EL (cell line): ENCODE data around the gene KCTD7.
"Not testable (repeated sequence)": the region's sequence is repeated elsewhere in the genome, so short reads cannot be mapped to it uniquely, and the experiment has no call there.

Source experiments
- DNase-seq: peaks from one replicate; pipeline ENCODE4 v3.0.0-alpha.2; 2016

Gene KCTD7

DNA sequence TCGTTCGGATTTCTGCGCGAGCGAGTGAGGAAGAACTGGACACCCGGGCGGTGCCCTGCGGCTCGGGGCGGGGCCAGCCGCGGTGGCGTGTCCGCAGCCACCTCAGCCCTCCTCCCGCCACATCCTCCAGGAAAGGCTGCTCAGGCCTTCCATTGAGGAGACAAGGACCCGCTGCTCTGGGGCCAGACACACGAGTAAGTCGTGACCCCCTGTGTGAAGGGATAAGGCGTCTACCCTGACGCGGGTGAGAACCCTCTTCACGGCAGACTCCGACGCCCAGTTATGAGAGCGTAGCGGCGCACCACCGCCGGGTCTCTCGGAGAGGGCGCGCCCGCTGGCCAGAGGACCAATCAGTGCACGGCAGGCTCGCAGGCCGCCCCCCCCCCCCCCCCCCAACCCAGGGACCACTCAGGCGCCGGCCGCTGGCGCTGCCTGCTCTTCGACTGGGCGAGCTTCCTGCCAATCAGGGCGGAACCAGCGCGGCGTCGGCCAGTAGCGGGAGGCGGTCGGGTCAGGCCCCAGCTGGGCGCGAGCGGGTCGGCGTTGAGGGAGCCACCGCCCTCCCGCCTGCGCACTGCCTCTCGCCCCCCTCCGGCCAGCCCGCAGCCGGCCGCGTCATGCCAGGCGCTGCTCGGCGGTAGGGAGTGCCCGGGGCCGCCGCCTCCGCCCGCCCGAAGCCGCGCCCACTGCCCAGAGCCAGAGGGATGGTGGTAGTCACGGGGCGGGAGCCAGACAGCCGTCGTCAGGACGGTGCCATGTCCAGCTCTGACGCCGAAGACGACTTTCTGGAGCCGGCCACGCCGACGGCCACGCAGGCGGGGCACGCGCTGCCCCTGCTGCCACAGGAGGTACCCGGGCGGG, at the start of gene KCTD7:
Gene KCTD7, plus strand, starts transcription at position 521 of the 861 bp plus-strand sequence. Its CDS starts 184 bp downstream, at position 705.
- DNase-seq: peak; percentile 98

- DNase-seq: not testable (repeated sequence)
These were observed 48.3 kb upstream of the KCTD7 start for GRCh38 chr7:66580380-66580779.

DNA sequence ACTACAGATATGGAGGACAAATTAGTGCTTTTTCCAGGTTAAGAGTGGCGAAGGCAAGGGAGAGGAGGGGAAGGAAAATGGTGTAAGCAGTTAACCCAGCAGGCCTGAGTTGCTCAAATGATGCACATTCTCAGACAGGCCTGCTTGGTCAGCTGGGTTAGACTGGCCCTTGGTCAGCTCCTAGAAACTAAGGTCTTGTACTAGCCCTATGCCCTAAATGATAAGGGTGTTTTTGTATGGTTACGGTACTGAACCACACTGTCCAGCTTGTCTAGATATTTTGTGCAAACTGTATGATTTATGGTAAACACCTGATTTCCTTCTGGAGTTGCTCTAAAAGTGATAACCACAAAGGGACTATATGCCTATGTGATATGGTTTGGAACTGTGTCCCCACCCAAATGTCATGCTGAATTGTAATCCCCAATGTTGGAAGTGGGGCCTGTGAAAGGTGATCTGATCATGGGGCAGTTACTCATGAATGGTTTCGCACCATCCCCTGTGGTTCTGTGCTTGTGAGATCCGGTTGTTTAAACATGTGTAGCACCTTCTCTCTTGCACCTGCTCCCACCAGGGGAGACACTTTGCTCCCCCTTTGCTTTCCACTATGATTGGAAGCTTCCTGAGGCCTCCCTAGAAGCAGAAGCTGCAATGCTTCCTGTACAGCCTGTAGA, 45.7 kb upstream of the KCTD7 start:
- not testable (repeated sequence) for DNase-seq

DNA sequence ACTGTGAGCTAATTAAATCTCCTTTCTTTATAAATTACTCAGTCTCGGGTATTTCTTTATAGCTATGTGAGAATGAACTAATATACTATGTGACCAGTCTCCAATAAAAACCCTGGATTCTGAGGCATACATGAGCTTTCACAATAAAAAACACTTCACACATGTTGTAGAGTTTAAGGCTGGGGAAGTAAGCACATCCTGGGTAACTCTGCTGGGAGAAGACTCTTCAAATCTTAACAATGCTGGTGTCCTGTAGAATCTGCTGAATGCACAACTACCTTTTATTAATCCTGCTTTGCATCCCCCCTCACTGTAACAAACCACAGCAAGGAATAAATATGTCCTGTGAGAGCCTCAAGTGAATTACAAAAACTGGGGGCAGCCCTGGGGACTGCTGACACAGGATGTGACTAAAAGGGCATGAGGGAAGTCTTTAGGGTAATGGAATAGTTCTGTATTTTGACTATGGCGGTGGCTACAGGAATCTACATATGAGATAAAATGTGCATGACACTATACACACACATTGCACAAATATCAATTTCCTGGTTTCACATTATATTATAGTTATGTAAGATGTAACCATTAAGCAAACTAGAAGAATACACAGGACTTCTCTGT, 45.1 kb upstream of the KCTD7 start:
- DNase-seq: no peak

- no peak for DNase-seq
These were observed 42.5 kb upstream of the KCTD7 start for GRCh38 chr7:66586181-66586580.

DNA sequence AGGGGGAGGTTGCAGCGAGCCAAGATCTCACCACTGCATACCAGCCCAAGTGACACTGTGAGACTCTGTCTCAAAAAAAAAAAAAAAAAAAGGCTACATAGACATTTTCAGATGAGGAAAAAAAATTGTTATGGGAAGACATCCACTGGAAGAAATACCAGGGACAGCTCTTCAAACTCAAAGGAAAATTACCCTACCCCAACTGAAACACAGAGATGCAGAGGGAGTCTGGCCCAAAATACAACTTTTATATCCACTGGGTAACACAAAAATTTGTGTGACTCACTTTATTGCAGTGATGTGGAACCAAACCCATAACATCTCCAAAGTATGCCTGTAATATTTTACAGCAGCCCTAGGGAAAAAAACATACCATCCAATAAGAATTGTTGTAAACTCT, 40.5 kb upstream of the KCTD7 start:
- DNase-seq: peak; percentile 26

- DNase-seq: not testable (repeated sequence)
These were observed 39.7 kb upstream of the KCTD7 start for GRCh38 chr7:66588856-66589570.

GRCh38 chr7:66590302-66591057, 38.2 kb upstream of the KCTD7 start:
- peak; percentile 70 for DNase-seq

GRCh38 chr7:66591058-66591798, 37.5 kb upstream of the KCTD7 start:
- DNase-seq: peak; percentile 19

GRCh38 chr7:66591799-66592596, 36.7 kb upstream of the KCTD7 start:
- DNase-seq: peak; percentile 91

DNA sequence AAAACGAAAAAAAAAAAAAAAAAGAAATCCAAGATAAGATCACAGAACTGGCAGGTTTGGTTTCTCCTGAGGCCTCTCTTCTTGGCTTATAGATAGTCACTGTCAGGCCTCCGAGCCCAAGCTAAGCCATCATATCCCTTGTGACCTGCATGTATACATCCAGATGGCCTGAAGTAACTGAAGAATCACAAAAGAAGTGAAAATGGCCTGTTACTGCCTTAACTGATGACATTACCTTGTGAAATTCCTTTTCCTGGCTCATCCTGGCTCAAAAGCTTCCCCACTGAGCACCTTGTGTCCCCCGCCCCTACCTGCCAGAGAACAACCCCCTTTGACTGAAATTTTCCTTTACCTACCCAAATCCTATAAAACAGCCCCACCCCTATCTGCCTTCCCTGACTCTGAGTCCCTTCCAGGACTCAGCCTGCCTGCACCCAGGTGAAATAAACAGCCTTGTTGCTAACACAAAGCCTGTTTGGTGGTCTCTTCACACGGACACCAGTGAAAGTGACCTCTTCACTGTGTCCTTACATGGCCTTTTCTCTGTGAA, 36.0 kb upstream of the KCTD7 start:
- not testable (repeated sequence) for DNase-seq

- not testable (repeated sequence) for DNase-seq
These were observed 34.6 kb upstream of the KCTD7 start for GRCh38 chr7:66594082-66594481.

- no peak for DNase-seq
These were observed 31.2 kb upstream of the KCTD7 start for GRCh38 chr7:66597461-66597860.

GRCh38 chr7:66602159-66602558, 26.5 kb upstream of the KCTD7 start:
- no peak for DNase-seq

GRCh38 chr7:66604198-66604597, 24.5 kb upstream of the KCTD7 start:
- no peak for DNase-seq

DNA sequence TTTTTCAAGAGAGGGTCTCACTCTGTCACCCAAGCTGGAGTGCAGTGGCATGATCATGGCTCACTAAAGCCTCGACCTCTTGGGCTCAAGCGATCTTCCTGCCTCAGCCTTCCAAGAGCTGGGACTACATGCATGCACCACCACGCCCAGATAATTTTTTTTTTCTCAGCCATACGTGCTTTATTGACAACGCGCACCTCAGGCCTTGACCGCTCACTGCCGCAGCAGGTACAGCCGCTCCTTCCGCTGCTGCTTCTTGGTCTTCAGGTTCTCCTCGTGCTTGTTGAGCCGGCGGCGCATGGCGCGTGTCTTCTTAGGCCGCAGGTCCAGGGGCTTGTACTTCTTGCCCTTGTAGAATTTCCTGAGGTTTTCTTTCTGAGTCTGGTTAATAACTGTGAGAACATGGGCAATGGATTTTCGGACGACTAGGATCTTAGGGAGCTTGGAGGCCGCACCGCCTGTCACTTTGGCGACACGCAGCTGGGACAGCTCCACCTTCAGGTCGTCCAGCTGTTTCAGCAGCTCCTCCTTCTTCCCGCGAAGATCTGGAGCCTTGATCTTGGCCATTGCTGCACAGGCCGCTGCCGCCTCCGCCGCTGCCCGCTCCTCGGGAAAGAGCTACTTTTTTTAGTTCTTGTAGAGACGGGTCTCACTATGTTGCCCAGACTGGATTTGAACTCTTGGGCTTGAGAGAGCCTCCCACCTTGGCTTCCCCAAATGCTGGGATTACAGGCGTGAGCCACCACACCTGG, 22.0 kb upstream of the KCTD7 start:
- DNase-seq: not testable (repeated sequence)

DNA sequence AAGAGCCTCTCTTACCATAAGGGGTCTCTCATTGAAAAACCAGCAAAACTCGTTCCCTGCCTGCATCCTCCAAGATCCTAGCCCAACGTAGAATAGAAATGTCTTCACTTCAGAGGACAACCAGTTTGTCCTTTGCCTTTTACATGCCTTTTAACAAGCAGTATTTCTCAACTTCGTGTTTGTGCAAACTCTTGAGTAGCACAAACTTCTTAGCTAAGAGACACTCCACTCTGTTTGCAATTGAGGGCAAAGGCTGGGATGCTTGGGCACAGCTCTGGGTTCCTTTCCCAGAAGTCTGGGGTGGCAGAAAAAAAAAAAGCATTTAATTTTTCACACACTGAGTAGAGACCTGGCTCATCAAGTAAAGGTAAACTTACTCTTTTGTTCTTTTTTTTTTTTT, 19.5 kb upstream of the KCTD7 start:
- DNase-seq: no peak

- DNase-seq: not testable (repeated sequence)
These were observed 14.1 kb upstream of the KCTD7 start for GRCh38 chr7:66614596-66614995.

GRCh38 chr7:66615699-66616098, 13.0 kb upstream of the KCTD7 start:
- DNase-seq: no peak
